GM12878 (cell line): ENCODE results near the gene PYGO1. TPM values are rescaled to one million over a fixed set of nuclear protein-coding genes. Genes with fewer than 3 reads are reported as not detected.

ENCODE experiments used
- ATAC-seq: fragments of 200-7000 bp; cut with Tn5 transposase; 3 replicates; pipeline ENCODE4 v1.9.1; 2020; ENCODE audit warnings: mild to moderate bottlenecking, moderate library complexity
- BruUV-seq: library from RNA; stranded (reverse); fragments of 400-500 nt; replicated peaks from 2 replicates; lab custom pipeline; 2021; lab: Mats Ljungman, UMichigan
- CTCF ChIA-PET: fragments of 300-600 bp; sonication (Branson Sonifier 250); formaldehyde crosslinking; extraction: SDS; loops from one replicate; lab custom pipeline; 2021; ENCODE audit warnings: inconsistent platforms; lab: Yijun Ruan, JAX
- POLR2A ChIA-PET: fragments of 350-600 bp; formaldehyde crosslinking; extraction: SDS; loops from one replicate; lab custom pipeline; 2021; ENCODE audit warnings: inconsistent platforms; lab: Charles Lee
- RAD21 ChIA-PET: fragments of 300-600 bp; sonication (Branson Sonifier 250); formaldehyde crosslinking; loops from one replicate; lab custom pipeline; 2023; ENCODE audit warnings: antibody characterized with exemption; ENCODE audit not compliant: unreplicated experiment; lab: Charles Lee
- SMC1A ChIA-PET: fragments of 300-600 bp; sonication (Branson Sonifier 250); formaldehyde crosslinking; loops from one replicate; lab custom pipeline; 2023; ENCODE audit not compliant: unreplicated experiment, uncharacterized antibody; lab: Charles Lee
- DNase-seq: peaks from one replicate; pipeline ENCODE4 v3.0.0-alpha.2; 2011; ENCODE audit warnings: low read depth, low spot score
- FAIRE-seq: peaks from 3 replicates; lab custom pipeline; 2011; peaks lifted over from hg19 to GRCh38; lab: Jason Lieb, UNC
- H2AFZ ChIP-seq: 2 replicates; pipeline ENCODE4 v1.6.0; 2011; ENCODE audit warnings: low read depth, low read length, control low read depth; ENCODE audit not compliant: control insufficient read depth
- H3K27ac ChIP-seq: 2 replicates; pipeline ENCODE4 v1.5.1; 2011; ENCODE audit warnings: control low read depth; ENCODE audit not compliant: control insufficient read depth, insufficient read depth
- H3K27me3 ChIP-seq, 2 experiments: replicated peaks in 1 of 2; 2 replicates each; pipeline versions ENCODE4 v1.6.0 to v1.6.1; 2011; ENCODE audit warnings: low read length in 1 of 2; ENCODE audit not compliant: control insufficient read depth in 2 of 2, insufficient read depth in 2 of 2
- H3K36me3 ChIP-seq, 2 experiments: 2 replicates each; pipeline ENCODE4 v1.5.1; 2011; ENCODE audit warnings: low read length in 1 of 2; ENCODE audit not compliant: control insufficient read depth in 2 of 2, insufficient read depth in 2 of 2
- H3K4me1 ChIP-seq: 2 replicates; pipeline ENCODE4 v1.6.1; 2011; ENCODE audit warnings: mild to moderate bottlenecking, low read length, moderate library complexity, mixed read lengths; ENCODE audit not compliant: control insufficient read depth, insufficient read depth
- H3K4me2 ChIP-seq: 2 replicates; pipeline ENCODE4 v1.6.0; 2011; ENCODE audit warnings: control low read depth; ENCODE audit not compliant: control insufficient read depth, insufficient read depth
- H3K4me3 ChIP-seq: fragments of 200-600 bp; sonication (generic); 2 replicates; pipeline ENCODE4 v1.5.1; 2016
- H3K79me2 ChIP-seq: 2 replicates; pipeline ENCODE4 v1.6.0; 2011; ENCODE audit warnings: low read length; ENCODE audit not compliant: control insufficient read depth, insufficient read depth
- H3K9ac ChIP-seq: 2 replicates; pipeline ENCODE4 v1.8.0; 2011; ENCODE audit warnings: low read length, control low read depth, mixed read lengths; ENCODE audit not compliant: control insufficient read depth, insufficient read depth
- H3K9me3 ChIP-seq: replicated peaks from 3 replicates; pipeline ENCODE4 v1.5.1; 2011; ENCODE audit warnings: mild to moderate bottlenecking, low read length; ENCODE audit not compliant: control insufficient read depth, insufficient read depth
- H4K20me1 ChIP-seq: 2 replicates; pipeline ENCODE4 v1.6.0; 2011; ENCODE audit not compliant: control insufficient read depth, insufficient read depth
- BCL11A ChIP-seq: IDR thresholded peaks from 2 replicates; pipeline ENCODE4 v1.6.1; 2011; ENCODE audit warnings: low read depth, low read length
- E2F8 ChIP-seq: fragments of 450-650 bp; IDR thresholded peaks from 2 replicates; pipeline ENCODE4 v1.6.1; 2018; ENCODE audit warnings: mild to moderate bottlenecking, low read depth, moderate library complexity; ENCODE audit not compliant: partially characterized antibody
- MEF2A ChIP-seq: IDR thresholded peaks from 2 replicates; pipeline ENCODE4 v1.6.1; 2011; ENCODE audit warnings: low read depth, mild to moderate bottlenecking, low read length, moderate library complexity; ENCODE audit not compliant: insufficient read depth
- NRF1 ChIP-seq: conservative IDR thresholded peaks from 2 replicates; pipeline ENCODE4 v1.6.1; 2011; ENCODE audit warnings: mild to moderate bottlenecking, low read depth, low read length, improper control_type of control experiment
- POU2F2 ChIP-seq: IDR thresholded peaks from 3 replicates; pipeline ENCODE4 v1.6.1; 2011; ENCODE audit warnings: low read depth, mild to moderate bottlenecking, low read length, borderline replicate concordance
- PRDM15 ChIP-seq: fragments of 450-650 bp; formaldehyde crosslinking; IDR thresholded peaks from 2 replicates; pipeline ENCODE4 v1.4.0; 2020; ENCODE audit warnings: mild to moderate bottlenecking, moderate library complexity
- RCOR1 ChIP-seq: conservative IDR thresholded peaks from 2 replicates; pipeline ENCODE4 v1.6.1; 2012; ENCODE audit warnings: low read depth, low read length, improper control_type of control experiment
- RFX5 ChIP-seq: IDR thresholded peaks from 2 replicates; pipeline ENCODE4 v1.6.1; 2011; ENCODE audit warnings: low read depth, low read length, improper control_type of control experiment
- SMARCA5 ChIP-seq: fragments of 450-650 bp; IDR thresholded peaks from 2 replicates; pipeline ENCODE4 v1.6.1; 2017; ENCODE audit warnings: mild to moderate bottlenecking
- STAT3 ChIP-seq: IDR thresholded peaks from 2 replicates; pipeline ENCODE4 v1.6.1; 2011; ENCODE audit warnings: low read depth, low read length, improper control_type of control experiment
- TCF3 ChIP-seq: IDR thresholded peaks from 2 replicates; pipeline ENCODE4 v1.6.1; 2012; ENCODE audit warnings: low read depth, mild to moderate bottlenecking, low read length, borderline replicate concordance; ENCODE audit not compliant: insufficient read depth
- ZBED1 ChIP-seq: IDR thresholded peaks from 2 replicates; pipeline ENCODE4 v1.6.1; 2016; ENCODE audit warnings: borderline replicate concordance
- ZSCAN29 ChIP-seq: fragments of 450-650 bp; IDR thresholded peaks from 2 replicates; pipeline ENCODE4 v1.6.1; 2017; ENCODE audit warnings: mild to moderate bottlenecking, moderate library complexity
- WGBS: methylation state at CpG from one replicate; pipeline ENCODE4 v1.1.6; 2016; ENCODE audit warnings: low lambda C conversion rate; ENCODE audit not compliant: insufficient replicate concordance, insufficient coverage; ENCODE audit errors: missing lambda C conversion rate; 5-methylcytosine and 5-hydroxymethylcytosine counted together
- in situ Hi-C: fragments of 300-500 bp; cut with MboI; formaldehyde crosslinking; loops from 9 replicates; pipeline ENCODE4 v1.14.3; 2018; ENCODE audit warnings: mixed read lengths
- intact Hi-C: fragments of 100-400 bp; cut with micrococcal nuclease; formaldehyde crosslinking; loops from one replicate; pipeline ENCODE4 v1.14.2; 2022; ENCODE audit not compliant: unreplicated experiment
- polyA plus RNA-seq, 11 experiments: library from polyadenylated mRNA; depleted of rRNA in 4 of 11; unstranded in 6 of 11; stranded (reverse) in 5 of 11; fragments of >200 nt; fragmentation: Nextera tagmentation in 4 of 11; fragmentation: Illumina TruSeq in 1 of 11; extraction: Ambion mirVana in 4 of 11; extraction: Trizol in 1 of 11; gene quantifications; 1 replicate in 1 of 11; 2 replicates in 10 of 11; pipeline versions ENCODE4 v1.2.1 to v1.2.3, GENCODE V29; 2011 to 2016; ENCODE audit warnings: inconsistent platforms in 2 of 11, missing spikeins in 2 of 11, low read depth in 1 of 11
- total RNA-seq, 4 experiments: library from RNA; depleted of rRNA in 3 of 4; stranded (reverse); fragments of >200 nt in 3 of 4; fragmentation: Illumina TruSeq in 1 of 4; extraction: Trizol in 1 of 4; gene quantifications; 2 replicates each; pipeline versions ENCODE4 v1.2.1 to v1.2.3, GENCODE V29; 2013 to 2021
- TF ChIP-seq, protein P1 (sequence below): fragments of 450-650 bp; formaldehyde crosslinking; IDR thresholded peaks from 2 replicates; pipeline ENCODE4 v1.4.0; 2022; ENCODE audit warnings: mild to moderate bottlenecking, moderate library complexity

Gene PYGO1
- total and polyA plus RNA-seq, 10 of the 15 experiments (the other 5 are each of a cell fraction or from before 2014, with no cell fraction given) = 0.01 TPM; not detected in 9

DNA sequence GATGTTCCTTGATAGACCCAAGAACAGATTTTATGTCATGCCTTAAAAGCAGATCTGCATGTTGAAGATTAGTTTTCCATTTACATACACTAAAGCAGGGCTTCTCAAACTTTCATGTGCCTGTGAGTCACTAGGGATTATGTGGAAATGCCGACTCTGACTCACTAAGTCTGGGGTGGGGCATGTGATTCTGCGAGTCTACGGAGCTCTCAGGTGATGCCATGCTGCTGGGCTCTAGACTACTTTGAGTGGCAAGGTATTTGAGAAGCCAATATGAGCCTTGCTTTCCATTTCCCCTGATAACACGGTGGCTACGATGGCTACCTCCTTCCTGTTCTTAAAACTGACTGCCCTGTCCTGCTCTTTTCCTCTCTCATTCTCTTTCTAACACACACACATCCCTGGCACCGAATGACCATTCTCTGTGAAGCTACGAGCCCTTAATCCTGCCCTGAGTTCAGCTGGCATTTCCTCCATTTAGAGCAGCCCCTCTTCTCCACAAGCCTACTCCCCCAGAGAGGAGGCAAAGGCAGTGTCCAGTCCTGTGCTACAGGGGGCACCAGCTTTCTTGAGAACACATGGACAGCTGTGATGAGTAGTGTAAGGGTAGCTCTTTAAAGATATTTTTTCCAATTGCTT lies 39.7 kb upstream of the PYGO1 start:
- Histone ChIP-seq H3K27ac (no peak overlapping the region), H2AFZ (no peak overlapping the region), H3K4me2 (no peak overlapping the region), H3K4me1 (no peaks in the 10 kb centered on the region), H3K9me3 (no peaks in the 10 kb centered on the region), H3K36me3 (no peaks in the 10 kb centered on the region), H3K27me3 (no peaks in the 10 kb centered on the region), H3K9ac (no peak overlapping the region), H4K20me1 (no peaks in the 10 kb centered on the region), H3K79me2 (no peaks in the 10 kb centered on the region), H3K4me3 (no peak overlapping the region)
- ATAC-seq = no peak; the same call in 2 of the 3 replicates
- in situ Hi-C loops (no loop called here), intact Hi-C loops (no loop called here)
- ChIA-PET CTCF (no interaction called here), POLR2A (no interaction called here), SMC1A (no interaction called here), RAD21 (no interaction called here)
- DNase-seq = no peak
- no TSS peak for BruUV-seq
- WGBS = 21% methylated on average over 7 of the region's 7 CpGs
- FAIRE-seq = no peak
- TF ChIP-seq, protein P1, sequence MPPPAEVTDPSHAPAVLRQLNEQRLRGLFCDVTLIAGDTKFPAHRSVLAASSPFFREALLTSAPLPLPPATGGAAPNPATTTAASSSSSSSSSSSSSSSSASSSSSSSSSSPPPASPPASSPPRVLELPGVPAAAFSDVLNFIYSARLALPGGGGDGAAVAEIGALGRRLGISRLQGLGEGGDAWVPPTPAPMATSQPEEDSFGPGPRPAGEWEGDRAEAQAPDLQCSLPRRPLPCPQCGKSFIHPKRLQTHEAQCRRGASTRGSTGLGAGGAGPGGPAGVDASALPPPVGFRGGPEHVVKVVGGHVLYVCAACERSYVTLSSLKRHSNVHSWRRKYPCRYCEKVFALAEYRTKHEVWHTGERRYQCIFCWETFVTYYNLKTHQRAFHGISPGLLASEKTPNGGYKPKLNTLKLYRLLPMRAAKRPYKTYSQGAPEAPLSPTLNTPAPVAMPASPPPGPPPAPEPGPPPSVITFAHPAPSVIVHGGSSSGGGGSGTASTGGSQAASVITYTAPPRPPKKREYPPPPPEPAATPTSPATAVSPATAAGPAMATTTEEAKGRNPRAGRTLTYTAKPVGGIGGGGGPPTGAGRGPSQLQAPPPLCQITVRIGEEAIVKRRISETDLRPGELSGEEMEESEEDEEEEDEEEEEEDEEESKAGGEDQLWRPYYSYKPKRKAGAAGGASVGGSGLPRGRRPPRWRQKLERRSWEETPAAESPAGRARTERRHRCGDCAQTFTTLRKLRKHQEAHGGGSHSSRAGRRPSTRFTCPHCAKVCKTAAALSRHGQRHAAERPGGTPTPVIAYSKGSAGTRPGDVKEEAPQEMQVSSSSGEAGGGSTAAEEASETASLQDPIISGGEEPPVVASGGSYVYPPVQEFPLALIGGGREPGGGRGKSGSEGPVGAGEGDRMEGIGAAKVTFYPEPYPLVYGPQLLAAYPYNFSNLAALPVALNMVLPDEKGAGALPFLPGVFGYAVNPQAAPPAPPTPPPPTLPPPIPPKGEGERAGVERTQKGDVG (CRISPR knock-in tag) = no peak
- no peak for TF ChIP-seq MEF2A
- TF ChIP-seq NRF1 = no peak
- no peak for TF ChIP-seq ZSCAN29
- no peak for TF ChIP-seq RFX5
- TF ChIP-seq RCOR1 = no peak
- no peak for TF ChIP-seq ZBED1
- TF ChIP-seq PRDM15 (CRISPR knock-in tag) = no peak
- TF ChIP-seq BCL11A = no peak
- TF ChIP-seq E2F8 = no peak
- no peak for TF ChIP-seq SMARCA5
- TF ChIP-seq POU2F2 = no peak
- TF ChIP-seq STAT3 = no peak
- no peak for TF ChIP-seq TCF3
